Activated B cell treated with CpG ODN at 0.5 μM for 24 hours (primary cell): ENCODE data around the gene OPRM1. TPM values are rescaled to one million over a fixed set of nuclear protein-coding genes. Genes with fewer than 3 reads are reported as not detected.

Source experiments
- ATAC-seq: fragments of 200-7000 bp; cut with Tn5 transposase; one replicate; pipeline ENCODE4 v1.10.0; 2021; ENCODE audit warnings: low read depth, mild to moderate bottlenecking, moderate library complexity
- CTCF ChIA-PET: fragments of 350-600 bp; sonication (Branson Sonifier 250); formaldehyde crosslinking; loops from one replicate; lab custom pipeline; 2021; ENCODE audit warnings: antibody characterized with exemption; lab: Charles Lee
- POLR2A ChIA-PET: fragments of 350-600 bp; sonication (Branson Sonifier 250); formaldehyde crosslinking; loops from one replicate; lab custom pipeline; 2021; ENCODE audit warnings: antibody characterized with exemption; lab: Charles Lee
- DNase-seq: peaks from one replicate; pipeline ENCODE4 v3.0.0; 2022
- H3K27ac Mint-ChIP-seq: one replicate; pipeline ENCODE4 v1.8.0; 2020; ENCODE audit warnings: mixed read lengths
- H3K27me3 Mint-ChIP-seq: one replicate; pipeline ENCODE4 v1.8.0; 2021; ENCODE audit warnings: mixed read lengths
- H3K36me3 Mint-ChIP-seq: one replicate; pipeline ENCODE4 v1.8.0; 2021; ENCODE audit warnings: low read depth, mixed read lengths
- H3K4me1 Mint-ChIP-seq: one replicate; pipeline ENCODE4 v1.8.0; 2021; ENCODE audit warnings: mixed read lengths
- H3K4me3 Mint-ChIP-seq: one replicate; pipeline ENCODE4 v1.8.0; 2020; ENCODE audit warnings: mild to moderate bottlenecking, mixed read lengths
- H3K9me3 Mint-ChIP-seq: one replicate; pipeline ENCODE4 v1.8.0; 2020; ENCODE audit warnings: mixed read lengths
- CTCF ChIP-seq: fragments of 200-600 bp; IDR thresholded peaks from one replicate; pipeline ENCODE4 v1.8.0; 2022; ENCODE audit warnings: antibody characterized with exemption, mild to moderate bottlenecking
- intact Hi-C: fragments of 100-400 bp; cut with micrococcal nuclease; formaldehyde crosslinking; loops from one replicate; pipeline ENCODE4 v1.15.1; 2024
- total RNA-seq: library from RNA; stranded (reverse); gene quantifications from 2 replicates; pipeline ENCODE4 v1.2.3, GENCODE V29; 2022

Gene OPRM1
- total RNA-seq, 1 donor from 2014 or later, result not detected

- Mint-ChIP-seq H3K36me3 (no peaks in the 10 kb centered on the region), H3K9me3 (no peaks in the 10 kb centered on the region)
Observed at GRCh38 chr6:154241581-154241980, 202.5 kb downstream of the OPRM1 start.

GRCh38 chr6:154242617-154243357, 203.7 kb downstream of the OPRM1 start:
- POLR2A ChIA-PET, result no interaction called here
- DNase-seq (no peak), ATAC-seq (no peak)
- Mint-ChIP-seq H3K36me3 (no peaks in the 10 kb centered on the region), H3K4me3 (no peak overlapping the region), H3K27ac (no peak overlapping the region), H3K9me3 (no peaks in the 10 kb centered on the region), H3K4me1 (peaks cover 8% of the 10 kb centered on the region), H3K27me3 (peaks cover 9% of the 10 kb centered on the region)
- CTCF ChIA-PET, result no interaction called here
- intact Hi-C loops, result no loop called here
- no peak for TF ChIP-seq CTCF

More at GRCh38 chr6:154241581-154241980, 202.5 kb downstream of the OPRM1 start:
- Mint-ChIP-seq H3K27me3 (peaks cover 8% of the 10 kb centered on the region), H3K4me1 (no peaks in the 10 kb centered on the region), H3K4me3 (no peak overlapping the region), H3K27ac (no peak overlapping the region)
- ATAC-seq, result no peak
- POLR2A ChIA-PET, result no interaction called here
- no peak for TF ChIP-seq CTCF
- DNase-seq, result no peak
- intact Hi-C loops, result no loop called here
- CTCF ChIA-PET, result no interaction called here

GRCh38 chr6:154243793-154244750, 205.0 kb downstream of the OPRM1 start:
- ATAC-seq, result no peak

GRCh38 chr6:154245506-154245905, 206.5 kb downstream of the OPRM1 start:
- intact Hi-C loops, result no loop called here
- H3K27me3 Mint-ChIP-seq, result peaks cover 9% of the 10 kb centered on the region
- H3K36me3 Mint-ChIP-seq, result no peaks in the 10 kb centered on the region
- CTCF ChIA-PET, result no interaction called here
- H3K4me1 Mint-ChIP-seq, result peaks cover 21% of the 10 kb centered on the region
- no peak for TF ChIP-seq CTCF
- no peak for DNase-seq
- no peak overlapping the region for H3K4me3 Mint-ChIP-seq
- H3K27ac Mint-ChIP-seq, result no peak overlapping the region
- POLR2A ChIA-PET, result no interaction called here
- ATAC-seq, result no peak
- H3K9me3 Mint-ChIP-seq, result no peaks in the 10 kb centered on the region

More at GRCh38 chr6:154243793-154244750, 205.0 kb downstream of the OPRM1 start:
- Mint-ChIP-seq H3K9me3 (no peaks in the 10 kb centered on the region), H3K4me1 (peaks cover 10% of the 10 kb centered on the region), H3K27me3 (peaks cover 9% of the 10 kb centered on the region), H3K4me3 (no peak overlapping the region), H3K27ac (no peak overlapping the region), H3K36me3 (no peaks in the 10 kb centered on the region)
- ChIA-PET CTCF (no interaction called here), POLR2A (no interaction called here)
- intact Hi-C loops, result no loop called here
- no peak for TF ChIP-seq CTCF
- no peak for DNase-seq

GRCh38 chr6:154246723-154247118, 207.7 kb downstream of the OPRM1 start:
- H3K27me3 Mint-ChIP-seq, result peaks cover 9% of the 10 kb centered on the region
- intact Hi-C loops, result no loop called here
- CTCF ChIA-PET, result no interaction called here
- H3K4me3 Mint-ChIP-seq, result no peak overlapping the region
- no peak overlapping the region for H3K27ac Mint-ChIP-seq
- TF ChIP-seq CTCF, result no peak
- POLR2A ChIA-PET, result no interaction called here
- peaks cover 21% of the 10 kb centered on the region for H3K4me1 Mint-ChIP-seq
- H3K36me3 Mint-ChIP-seq, result no peaks in the 10 kb centered on the region
- H3K9me3 Mint-ChIP-seq, result no peaks in the 10 kb centered on the region
- no peak for DNase-seq
- no peak for ATAC-seq
